ENCODE results near the gene ATXN1L. TPM values are rescaled to one million over a fixed set of nuclear protein-coding genes. Genes with fewer than 3 reads are reported as not detected.

Gene ATXN1L
- total and polyA plus RNA-seq, 12 donors = 6.0 to 24.2 (median 18.0) TPM

DNA sequence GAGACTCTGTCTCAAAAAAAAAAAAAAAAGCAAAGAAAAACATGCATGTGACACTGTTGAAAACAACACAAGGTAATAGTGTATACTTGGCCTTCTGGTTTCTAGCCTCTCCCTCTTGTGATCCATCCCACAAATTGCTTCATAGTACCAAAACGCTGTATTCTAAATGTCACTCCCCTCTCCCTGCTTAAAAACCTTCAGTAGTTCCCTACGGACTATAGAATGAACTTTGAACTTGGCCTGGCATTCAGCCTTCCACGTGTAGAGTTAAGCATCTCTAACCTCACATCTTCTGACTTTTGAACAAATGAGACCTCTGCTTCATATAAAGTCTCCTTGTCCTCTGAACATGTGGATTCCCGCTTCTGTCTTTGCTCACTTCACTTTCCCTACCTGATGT, 33.1 kb downstream of the ATXN1L start:
- intact Hi-C loops (cut with DNase I) = no loop called here
- H3K9me3 ChIP-seq = no peaks in the 10 kb centered on the region
- TF ChIP-seq, protein P1, sequence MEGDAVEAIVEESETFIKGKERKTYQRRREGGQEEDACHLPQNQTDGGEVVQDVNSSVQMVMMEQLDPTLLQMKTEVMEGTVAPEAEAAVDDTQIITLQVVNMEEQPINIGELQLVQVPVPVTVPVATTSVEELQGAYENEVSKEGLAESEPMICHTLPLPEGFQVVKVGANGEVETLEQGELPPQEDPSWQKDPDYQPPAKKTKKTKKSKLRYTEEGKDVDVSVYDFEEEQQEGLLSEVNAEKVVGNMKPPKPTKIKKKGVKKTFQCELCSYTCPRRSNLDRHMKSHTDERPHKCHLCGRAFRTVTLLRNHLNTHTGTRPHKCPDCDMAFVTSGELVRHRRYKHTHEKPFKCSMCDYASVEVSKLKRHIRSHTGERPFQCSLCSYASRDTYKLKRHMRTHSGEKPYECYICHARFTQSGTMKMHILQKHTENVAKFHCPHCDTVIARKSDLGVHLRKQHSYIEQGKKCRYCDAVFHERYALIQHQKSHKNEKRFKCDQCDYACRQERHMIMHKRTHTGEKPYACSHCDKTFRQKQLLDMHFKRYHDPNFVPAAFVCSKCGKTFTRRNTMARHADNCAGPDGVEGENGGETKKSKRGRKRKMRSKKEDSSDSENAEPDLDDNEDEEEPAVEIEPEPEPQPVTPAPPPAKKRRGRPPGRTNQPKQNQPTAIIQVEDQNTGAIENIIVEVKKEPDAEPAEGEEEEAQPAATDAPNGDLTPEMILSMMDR (IDR thresholded peaks at IDR 0.05) = no peak
- peaks cover 0 to 35% (median 15%) of the 10 kb centered on the region in 9 donors for H3K4me1 ChIP-seq
- H3K27me3 ChIP-seq = no peaks in the 10 kb centered on the region
- DNase-seq = no peak
- H3K27ac ChIP-seq = no peak overlapping the region
- no peak overlapping the region for H3K4me3 ChIP-seq
- 64 to 70% methylated on average over 4 of the region's 4 CpGs for WGBS, 2 donors
- ATAC-seq = no peak
- H3K36me3 ChIP-seq = peaks cover 0 to 73% (median 5%) of the 10 kb centered on the region in 9 donors

DNA sequence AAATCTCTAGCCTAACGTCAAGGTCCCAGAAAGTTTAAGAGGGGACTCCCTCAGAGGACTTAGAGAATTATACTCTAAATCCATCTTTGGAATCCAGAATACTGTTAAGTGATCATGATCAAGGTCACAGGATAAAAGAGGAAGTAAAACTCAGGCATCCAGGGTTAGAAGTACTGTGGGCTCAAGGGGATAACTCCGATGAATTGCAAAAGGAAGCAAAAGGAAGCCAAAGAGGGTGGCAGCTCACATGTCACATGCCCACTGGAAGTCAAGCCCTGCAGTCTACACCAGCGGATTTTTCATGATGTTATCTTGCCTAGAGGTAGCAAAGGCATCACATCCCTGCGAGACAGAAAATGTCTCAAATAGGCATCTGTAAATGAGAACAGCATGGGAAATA, 34.4 kb downstream of the ATXN1L start:
- no peak for ATAC-seq
- peaks cover 0 to 63% (median 5%) of the 10 kb centered on the region in 9 donors for H3K36me3 ChIP-seq
- H3K27ac ChIP-seq = peak overlapping the region in 1 of 10 donors; percentile 56
- no peaks in the 10 kb centered on the region for H3K9me3 ChIP-seq
- no peak for DNase-seq
- TF ChIP-seq, protein P1 (IDR thresholded peaks at IDR 0.05) = no peak
- intact Hi-C loops (cut with DNase I) = loop anchor here in 8 of 10 donors (5.0 to 10.0 kb wide), 6 partner anchors 33 to 215 kb away; partner anchors contain the start of genes AP1G1 (in 2 of the 8), ATXN1L (in 1 of the 8), DHX38 (in 1 of the 8) and TXNL4B (in 1 of the 8)
- H3K27me3 ChIP-seq = no peaks in the 10 kb centered on the region
- WGBS, 2 donors = 82 to 85% methylated on average over 4 of the region's 4 CpGs
- H3K4me3 ChIP-seq = no peak overlapping the region
- H3K4me1 ChIP-seq = peaks cover 0 to 43% (median 18%) of the 10 kb centered on the region in 9 donors

DNA sequence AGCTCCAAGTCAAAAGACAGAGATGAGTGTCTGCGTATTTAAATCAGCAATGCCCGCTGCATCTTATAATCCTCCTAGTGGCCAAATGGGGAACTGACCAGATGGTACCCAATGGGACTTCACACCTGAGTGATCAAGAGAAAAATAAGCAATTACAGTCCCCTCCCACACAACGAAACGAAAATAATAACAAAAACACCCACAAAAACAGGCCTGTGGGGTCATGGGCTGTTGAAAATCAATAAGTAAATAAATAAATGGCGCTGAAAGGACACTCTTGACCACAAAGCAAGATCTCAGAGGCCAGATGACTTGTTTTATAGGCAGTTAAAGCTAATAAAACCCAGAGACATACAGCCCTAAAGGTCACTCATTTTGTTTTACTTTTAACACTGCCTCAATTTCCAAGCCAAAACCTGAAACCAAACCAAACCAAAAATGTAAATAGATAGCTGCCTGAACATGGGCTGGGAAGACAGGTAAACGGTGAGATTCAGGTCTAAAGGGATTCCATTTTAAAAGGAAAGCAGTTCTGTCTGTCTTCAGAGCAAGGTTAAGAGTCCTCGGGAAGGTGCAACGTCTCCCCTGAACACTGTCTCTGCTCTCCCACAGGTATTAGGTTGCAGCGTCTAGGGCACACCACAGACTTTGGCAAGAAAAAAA, 36.9 kb downstream of the ATXN1L start:
- intact Hi-C loops (cut with DNase I) = loop anchor here in 9 of 10 donors (1.0 to 10.0 kb wide), 9 partner anchors 35 to 212 kb away; partner anchors contain the start of genes AP1G1 (in 3 of the 9), ATXN1L (in 1 of the 9), DHX38 (in 1 of the 9) and TXNL4B (in 1 of the 9)
- peak in 1 of 2 donors; percentile 83 for DNase-seq

More for the DNA sequence above, 36.9 kb downstream of the ATXN1L start:
- no peaks in the 10 kb centered on the region for H3K27me3 ChIP-seq
- 9 to 12% methylated on average over 9 of the region's 9 CpGs for WGBS, 2 donors
- peak overlapping the region in 9 of 10 donors; percentile 87 to 94 (median 92) for H3K27ac ChIP-seq
- TF ChIP-seq, protein P1 (IDR thresholded peaks at IDR 0.05) = peak; percentile 81 to 96 (median 88)
- no peaks in the 10 kb centered on the region for H3K9me3 ChIP-seq
- H3K4me3 ChIP-seq = peak overlapping the region in 9 of 10 donors; percentile 71 to 99 (median 95)
- H3K4me1 ChIP-seq = peaks cover 0 to 47% (median 18%) of the 10 kb centered on the region in 9 donors
- peak in 5 of 8 donors; percentile 46 to 77 (median 65) for ATAC-seq
- H3K36me3 ChIP-seq = peaks cover 0 to 39% (median 0%) of the 10 kb centered on the region in 9 donors

Measured in heart right ventricle (tissue), 16 donors.